T-helper 2 cell treated with Interferon-gamma antibody and Interleukin-4, amounts not matched to agents 100 ng/mL and 5 ng/mL, for 36 hours (primary cell): ENCODE data around the gene MUC2. TPM values are rescaled to one million over a fixed set of nuclear protein-coding genes. Genes with fewer than 3 reads are reported as not detected.

ENCODE experiments used
- intact Hi-C: fragments of 100-400 bp; cut with micrococcal nuclease; formaldehyde crosslinking; loops from one replicate; pipeline ENCODE4 v1.15.1; 2023
- total RNA-seq: library from RNA; stranded (reverse); gene quantifications from 2 replicates; pipeline ENCODE4 v1.2.3, GENCODE V29; 2022

The MUC2 gene
- total RNA-seq, 1 donor from 2014 or later: not detected

GRCh38 chr11:1071571-1072115 is 3.0 kb upstream of the MUC2 start:
- intact Hi-C loops: no loop called here

DNA sequence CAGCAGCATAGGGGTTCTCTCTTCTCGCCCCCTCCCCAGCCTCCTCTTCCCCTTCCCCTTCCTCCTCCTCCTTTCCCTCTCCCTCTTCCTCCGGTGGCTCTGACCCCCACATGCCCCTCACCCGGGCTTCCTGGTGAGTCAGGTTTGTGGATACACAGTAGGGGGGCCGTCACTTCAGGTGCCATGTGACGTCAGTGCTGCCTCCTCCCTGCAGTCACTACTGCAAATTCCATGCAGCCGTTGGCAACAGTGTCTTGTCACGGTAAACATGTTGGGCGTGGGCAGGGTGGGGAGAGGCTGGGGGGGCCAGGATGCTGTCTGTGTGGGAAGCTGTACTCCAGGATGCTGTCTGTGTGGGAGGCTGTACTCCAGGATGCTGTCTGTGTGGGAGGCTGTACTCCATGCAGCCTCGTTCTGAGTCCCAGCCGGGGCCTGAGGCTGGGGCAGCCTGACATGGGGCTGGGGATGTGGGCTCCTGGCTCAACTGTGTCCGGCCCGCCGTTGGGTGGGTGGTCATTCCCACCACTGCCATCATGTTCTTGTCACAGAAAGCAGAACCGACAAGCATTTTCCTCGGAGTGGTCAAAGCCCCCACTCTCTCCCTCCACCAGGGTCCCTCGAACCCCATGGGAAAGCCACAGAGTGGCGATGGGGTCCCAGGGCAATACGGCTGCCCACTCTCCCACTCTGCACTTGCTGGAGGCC is 2.4 kb upstream of the MUC2 start:
- intact Hi-C loops: no loop called here

- intact Hi-C loops: no loop called here
Observed at GRCh38 chr11:1072821-1073231, 1.8 kb upstream of the MUC2 start.

- intact Hi-C loops: no loop called here
Observed at GRCh38 chr11:1073261-1073724, 1.4 kb upstream of the MUC2 start.

GRCh38 chr11:1073851-1074243 is 827 bp upstream of the MUC2 start:
- intact Hi-C loops: no loop called here

DNA sequence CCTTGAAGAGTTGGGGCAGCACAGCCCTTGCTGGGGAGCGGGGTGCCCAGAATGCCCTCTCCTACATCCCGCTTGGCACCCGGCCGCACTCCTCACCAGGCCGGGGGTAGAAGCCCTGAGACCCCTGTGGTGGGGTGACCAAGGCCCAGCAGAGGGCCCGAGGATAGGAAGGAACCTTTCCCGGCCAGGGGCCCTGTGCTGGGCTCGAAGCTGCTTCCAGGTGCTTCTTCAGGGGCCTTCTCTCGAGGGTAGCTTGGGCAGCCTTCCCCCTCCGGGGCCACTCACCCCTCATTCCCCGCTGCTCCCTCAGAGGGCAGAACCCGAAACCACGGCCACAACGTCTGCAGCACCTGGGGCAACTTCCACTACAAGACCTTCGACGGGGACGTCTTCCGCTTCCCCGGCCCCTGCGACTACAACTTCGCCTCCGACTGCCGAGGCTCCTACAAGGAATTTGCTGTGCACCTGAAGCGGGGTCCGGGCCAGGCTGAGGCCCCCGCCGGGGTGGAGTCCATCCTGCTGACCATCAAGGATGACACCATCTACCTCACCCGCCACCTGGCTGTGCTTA is 752 bp downstream of the MUC2 start:
- intact Hi-C loops: no loop called here

DNA sequence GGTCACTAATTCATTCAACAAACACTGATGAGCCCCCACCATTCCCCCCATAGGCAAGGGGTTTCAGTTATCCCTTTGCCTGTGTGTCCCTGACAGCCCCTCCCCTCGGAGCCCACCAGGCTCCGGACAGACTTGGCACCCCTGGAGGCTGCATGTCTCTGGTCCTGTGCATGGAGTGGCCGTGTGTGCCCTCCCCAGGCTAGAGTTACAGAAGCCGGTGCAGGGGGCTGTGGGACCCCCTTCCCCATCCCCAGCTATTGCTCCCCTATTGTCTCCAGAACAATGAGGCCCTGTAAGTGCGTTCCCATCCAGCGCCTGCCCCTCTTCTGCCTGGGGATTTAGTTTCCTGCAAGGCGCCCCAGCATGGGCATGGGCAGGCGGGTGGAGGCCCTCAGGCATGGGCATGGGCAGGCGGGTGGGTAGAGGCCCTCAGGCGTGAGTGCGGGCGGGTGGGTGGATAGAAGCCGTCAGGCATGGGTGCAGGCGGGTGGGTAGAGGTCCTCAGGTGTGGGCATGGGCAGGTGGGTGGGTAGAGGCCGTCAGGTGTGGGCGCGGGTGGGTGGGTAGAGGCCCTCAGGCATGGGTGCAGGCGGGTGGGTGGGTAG is 1.5 kb downstream of the MUC2 start:
- intact Hi-C loops: no loop called here

GRCh38 chr11:1077033-1077416 is 2.4 kb downstream of the MUC2 start:
- intact Hi-C loops: no loop called here

DNA sequence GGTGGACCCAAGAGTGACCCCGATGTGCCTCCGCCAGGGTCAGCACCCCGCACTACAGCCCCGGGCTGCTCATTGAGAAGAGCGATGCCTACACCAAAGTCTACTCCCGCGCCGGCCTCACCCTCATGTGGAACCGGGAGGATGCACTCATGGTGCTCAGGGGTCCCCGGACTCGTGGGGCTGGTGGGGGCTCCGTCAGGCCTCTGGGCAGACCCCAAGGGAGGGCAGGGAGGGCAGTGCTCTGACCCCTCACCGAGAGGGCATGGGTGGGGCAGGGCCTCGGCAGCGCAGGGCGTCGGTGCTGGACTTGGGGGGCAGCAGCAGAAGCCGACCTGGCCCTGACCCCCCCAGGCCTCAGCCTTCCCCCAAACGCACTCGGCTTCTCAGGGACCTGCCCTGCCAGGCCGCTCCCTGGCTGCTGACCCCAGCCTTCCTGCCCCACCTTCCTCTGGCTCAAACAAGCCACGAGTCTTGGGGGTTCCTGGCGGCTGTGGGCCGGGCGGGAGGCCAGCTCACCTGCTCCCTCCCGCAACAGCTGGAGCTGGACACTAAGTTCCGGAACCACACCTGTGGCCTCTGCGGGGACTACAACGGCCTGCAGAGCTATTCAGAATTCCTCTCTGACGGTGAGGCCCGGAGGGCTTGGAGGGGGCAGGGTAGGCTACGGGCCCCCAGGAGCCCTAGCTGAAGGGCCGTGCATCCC is 2.9 kb downstream of the MUC2 start:
- intact Hi-C loops: no loop called here

- intact Hi-C loops: no loop called here
Observed at GRCh38 chr11:1078191-1078601, 3.5 kb downstream of the MUC2 start.

- intact Hi-C loops: no loop called here
Observed at GRCh38 chr11:1081601-1082311, 7.1 kb downstream of the MUC2 start.

DNA sequence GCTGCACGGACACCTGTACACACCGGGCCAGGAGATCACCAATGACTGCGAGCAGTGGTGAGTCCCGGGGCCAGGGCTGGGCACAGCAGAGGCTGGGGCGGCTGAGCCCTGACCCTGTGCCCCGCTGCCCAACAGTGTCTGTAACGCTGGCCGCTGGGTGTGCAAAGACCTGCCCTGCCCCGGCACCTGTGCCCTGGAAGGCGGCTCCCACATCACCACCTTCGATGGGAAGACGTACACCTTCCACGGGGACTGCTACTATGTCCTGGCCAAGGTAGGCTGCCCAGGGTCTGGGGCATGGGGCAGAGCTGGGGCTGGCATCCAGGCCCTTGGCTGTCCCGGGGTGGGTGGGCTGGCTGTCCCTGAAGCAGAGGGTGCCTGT is 7.7 kb downstream of the MUC2 start:
- intact Hi-C loops: no loop called here

GRCh38 chr11:1082728-1083620 is 8.3 kb downstream of the MUC2 start:
- intact Hi-C loops: no loop called here

DNA sequence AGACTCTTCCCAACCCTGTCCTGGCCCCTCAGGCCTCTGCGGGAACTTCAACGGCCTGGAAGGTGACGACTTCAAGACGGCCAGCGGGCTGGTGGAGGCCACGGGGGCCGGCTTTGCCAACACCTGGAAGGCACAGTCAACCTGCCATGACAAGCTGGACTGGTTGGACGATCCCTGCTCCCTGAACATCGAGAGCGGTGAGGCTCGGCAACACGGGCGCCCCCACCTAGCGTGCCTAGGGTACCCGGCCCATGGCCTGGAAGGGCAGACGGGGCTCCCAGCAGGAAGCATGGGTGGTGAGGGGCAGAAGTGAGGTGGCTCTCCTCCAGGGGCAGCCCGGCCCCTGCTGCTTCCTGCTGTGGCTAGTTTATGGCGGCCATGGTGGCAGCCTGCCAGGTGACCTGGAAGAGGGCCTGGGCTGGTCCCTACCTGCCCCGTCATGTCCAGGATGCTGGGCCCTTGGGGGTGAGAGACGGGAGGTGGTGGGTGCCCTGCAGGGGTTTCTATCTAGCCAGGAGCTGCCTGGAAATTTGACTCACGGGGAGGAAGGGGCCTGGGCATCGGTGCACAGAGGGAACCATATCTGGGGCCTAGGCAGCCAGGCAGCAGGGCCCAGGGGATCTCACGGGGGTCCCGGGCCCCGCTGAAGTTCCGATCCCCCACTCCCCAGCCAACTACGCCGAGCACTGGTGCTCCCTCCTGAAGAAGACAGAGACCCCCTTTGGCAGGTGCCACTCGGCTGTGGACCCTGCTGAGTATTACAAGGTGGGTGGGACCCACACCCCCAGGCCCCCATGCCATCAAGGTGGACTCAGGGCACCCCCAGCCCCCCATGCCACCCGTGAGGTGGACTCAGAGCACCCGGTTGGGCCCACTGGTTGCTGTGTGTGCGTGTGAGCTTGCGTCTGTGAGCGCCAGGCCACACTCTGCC is 9.2 kb downstream of the MUC2 start:
- intact Hi-C loops: no loop called here

DNA sequence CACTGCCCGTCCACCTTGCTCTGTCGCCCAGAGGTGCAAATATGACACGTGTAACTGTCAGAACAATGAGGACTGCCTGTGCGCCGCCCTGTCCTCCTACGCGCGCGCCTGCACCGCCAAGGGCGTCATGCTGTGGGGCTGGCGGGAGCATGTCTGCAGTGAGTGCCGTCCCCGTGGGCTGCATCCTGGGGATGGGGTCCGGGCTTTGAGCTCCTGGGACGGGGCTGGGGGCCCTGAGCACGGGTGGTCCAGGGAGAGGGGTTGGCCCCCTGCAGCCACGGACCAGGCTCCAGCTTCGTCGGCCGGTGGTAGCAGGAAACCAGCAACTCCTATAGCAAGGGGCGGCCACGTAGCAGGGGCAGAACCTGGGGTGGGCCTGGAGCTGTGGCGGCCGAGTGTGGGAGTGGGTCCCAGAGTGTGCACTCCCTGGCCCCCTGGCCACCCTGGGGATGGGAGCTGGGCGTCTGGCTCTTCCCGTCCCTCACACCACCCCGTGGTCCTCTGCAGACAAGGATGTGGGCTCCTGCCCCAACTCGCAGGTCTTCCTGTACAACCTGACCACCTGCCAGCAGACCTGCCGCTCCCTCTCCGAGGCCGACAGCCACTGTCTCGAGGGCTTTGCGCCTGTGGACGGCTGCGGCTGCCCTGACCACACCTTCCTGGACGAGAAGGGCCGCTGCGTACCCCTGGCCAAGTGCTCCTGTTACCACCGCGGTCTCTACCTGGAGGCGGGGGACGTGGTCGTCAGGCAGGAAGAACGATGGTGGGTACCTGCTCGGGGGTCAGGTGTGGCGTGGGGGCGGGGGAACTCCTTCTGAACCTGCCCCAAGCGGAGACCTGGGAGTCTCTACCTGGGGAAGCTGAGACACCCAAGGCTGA is 10.1 kb downstream of the MUC2 start:
- intact Hi-C loops: no loop called here

DNA sequence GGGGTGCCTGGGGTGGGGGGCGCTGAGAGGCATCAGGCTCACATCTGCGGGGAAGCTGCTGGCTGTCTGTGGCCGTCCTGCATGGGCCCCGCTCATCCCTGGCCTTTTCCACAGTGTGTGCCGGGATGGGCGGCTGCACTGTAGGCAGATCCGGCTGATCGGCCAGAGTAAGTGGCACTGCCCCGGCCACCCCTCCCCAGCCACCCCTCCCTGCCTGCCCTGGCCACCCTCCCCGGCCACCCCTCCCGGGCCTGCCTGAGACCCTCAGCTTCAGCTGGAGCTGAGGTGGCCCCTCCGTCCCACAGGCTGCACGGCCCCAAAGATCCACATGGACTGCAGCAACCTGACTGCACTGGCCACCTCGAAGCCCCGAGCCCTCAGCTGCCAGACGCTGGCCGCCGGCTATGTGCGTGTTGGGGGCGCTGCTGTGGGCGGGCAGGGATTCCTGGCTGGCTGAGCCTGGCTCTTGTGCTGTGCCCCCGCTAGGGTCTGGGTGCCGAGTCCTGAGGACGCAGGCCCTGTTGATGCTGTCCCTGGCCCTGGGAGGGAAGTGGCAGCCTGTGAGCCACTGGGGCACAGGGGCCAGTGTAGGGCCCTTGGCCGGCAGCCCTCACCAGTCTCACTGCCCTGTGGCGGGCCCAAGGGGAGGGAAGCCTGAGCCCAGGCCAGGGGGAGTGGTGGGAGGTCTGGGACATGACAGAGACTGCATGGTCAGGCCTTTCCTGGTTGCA is 10.9 kb downstream of the MUC2 start:
- intact Hi-C loops: no loop called here
